HCT116 (cell line): ENCODE data around the gene FITM2.

Experiments
- EZH2 ChIP-seq: fragments of 200-600 bp; sonication (generic); IDR thresholded peaks from 2 replicates; pipeline ENCODE4 v1.6.1; 2017; ENCODE audit warnings: antibody characterized with exemption, mixed run types
- FOSL1 ChIP-seq: IDR thresholded peaks from 2 replicates; pipeline ENCODE4 v1.6.1; 2012; ENCODE audit warnings: low read depth
- MAX ChIP-seq: IDR thresholded peaks from 2 replicates; pipeline ENCODE4 v1.6.1; 2012
- POLR2A ChIP-seq: IDR thresholded peaks from 2 replicates; pipeline ENCODE4 v1.7.0; 2011; ENCODE audit warnings: borderline replicate concordance; ENCODE audit not compliant: insufficient read depth, insufficient read length; ENCODE audit errors: extremely low read depth
- POLR2AphosphoS5 ChIP-seq: IDR thresholded peaks from 2 replicates; pipeline ENCODE4 v1.6.1; 2011; ENCODE audit warnings: mild to moderate bottlenecking, low read depth, low read length, moderate library complexity
- RAD21 ChIP-seq: IDR thresholded peaks from 2 replicates; pipeline ENCODE4 v1.6.1; 2012; ENCODE audit warnings: low read depth, mild to moderate bottlenecking
- SP1 ChIP-seq: IDR thresholded peaks from 2 replicates; pipeline ENCODE4 v1.6.1; 2012; ENCODE audit warnings: low read depth
- ZNF274 ChIP-seq: fragments of 200-500 bp; sonication (Bioruptor generic); IDR thresholded peaks from 2 replicates; pipeline ENCODE4 v1.6.1; 2014; ENCODE audit warnings: mild to moderate bottlenecking, low read depth, low read length, inconsistent platforms
- TF ChIP-seq, protein P1 (sequence below), 3 experiments: fragments of 200-600 bp in 1 of 3; sonication (generic) in 1 of 3; IDR thresholded peaks in 2 of 3; conservative IDR thresholded peaks in 1 of 3; 2 replicates each; pipeline ENCODE4 v1.5.1; 2012 to 2017; ENCODE audit warnings: low read depth in 2 of 3, low read length in 2 of 3, antibody characterized with exemption in 1 of 3, borderline replicate concordance in 1 of 3, control low read depth in 1 of 3, mild to moderate bottlenecking in 1 of 3, mixed read lengths in 1 of 3, mixed run types in 1 of 3, moderate library complexity in 1 of 3; ENCODE audit not compliant: insufficient read depth in 1 of 3
- TF ChIP-seq, protein P2 (sequence below): IDR thresholded peaks from 2 replicates; pipeline ENCODE4 v1.6.1; 2012; ENCODE audit warnings: low read depth

DNA sequence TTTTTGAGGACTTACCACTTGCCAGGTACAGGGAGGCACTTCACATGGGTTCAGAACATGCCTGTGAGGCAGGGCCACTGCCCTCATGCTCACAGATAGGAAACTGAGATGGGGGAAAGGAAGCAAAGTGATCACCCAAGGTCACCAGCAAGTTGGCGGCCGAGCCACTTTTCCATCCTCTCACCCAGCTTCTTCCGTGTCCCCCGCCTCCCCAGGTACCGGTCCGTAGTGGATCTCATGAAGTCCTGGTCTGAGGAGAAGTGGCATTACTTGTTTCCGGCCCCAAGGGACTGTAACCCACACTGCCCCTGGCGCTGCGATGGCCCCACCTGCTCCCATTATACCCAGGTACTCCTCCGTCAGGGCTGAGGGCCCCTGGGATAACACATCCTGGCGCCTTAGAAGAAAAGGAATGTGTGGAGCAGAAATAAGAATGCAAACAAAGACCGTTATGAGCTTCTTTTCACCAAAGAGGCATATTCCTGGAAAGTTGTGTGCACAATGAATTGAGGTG, 32.2 kb upstream of the FITM2 start:
- TF ChIP-seq SP1 = no peak
- no peak for TF ChIP-seq MAX
- no peak for TF ChIP-seq EZH2
- TF ChIP-seq, protein P1, sequence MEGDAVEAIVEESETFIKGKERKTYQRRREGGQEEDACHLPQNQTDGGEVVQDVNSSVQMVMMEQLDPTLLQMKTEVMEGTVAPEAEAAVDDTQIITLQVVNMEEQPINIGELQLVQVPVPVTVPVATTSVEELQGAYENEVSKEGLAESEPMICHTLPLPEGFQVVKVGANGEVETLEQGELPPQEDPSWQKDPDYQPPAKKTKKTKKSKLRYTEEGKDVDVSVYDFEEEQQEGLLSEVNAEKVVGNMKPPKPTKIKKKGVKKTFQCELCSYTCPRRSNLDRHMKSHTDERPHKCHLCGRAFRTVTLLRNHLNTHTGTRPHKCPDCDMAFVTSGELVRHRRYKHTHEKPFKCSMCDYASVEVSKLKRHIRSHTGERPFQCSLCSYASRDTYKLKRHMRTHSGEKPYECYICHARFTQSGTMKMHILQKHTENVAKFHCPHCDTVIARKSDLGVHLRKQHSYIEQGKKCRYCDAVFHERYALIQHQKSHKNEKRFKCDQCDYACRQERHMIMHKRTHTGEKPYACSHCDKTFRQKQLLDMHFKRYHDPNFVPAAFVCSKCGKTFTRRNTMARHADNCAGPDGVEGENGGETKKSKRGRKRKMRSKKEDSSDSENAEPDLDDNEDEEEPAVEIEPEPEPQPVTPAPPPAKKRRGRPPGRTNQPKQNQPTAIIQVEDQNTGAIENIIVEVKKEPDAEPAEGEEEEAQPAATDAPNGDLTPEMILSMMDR (IDR thresholded peaks at IDR 0.05 in 2 of 3, conservative IDR thresholded peaks at IDR 0.05 in 1 of 3; ENCODE audit: borderline replicate concordance in 1 of 3, insufficient read depth in 1 of 3, low read depth in 2 of 3, low read length in 2 of 3) = no peak
- no peak for TF ChIP-seq RAD21
- no peak for TF ChIP-seq POLR2A
- no peak for TF ChIP-seq POLR2AphosphoS5
- TF ChIP-seq, protein P2, sequence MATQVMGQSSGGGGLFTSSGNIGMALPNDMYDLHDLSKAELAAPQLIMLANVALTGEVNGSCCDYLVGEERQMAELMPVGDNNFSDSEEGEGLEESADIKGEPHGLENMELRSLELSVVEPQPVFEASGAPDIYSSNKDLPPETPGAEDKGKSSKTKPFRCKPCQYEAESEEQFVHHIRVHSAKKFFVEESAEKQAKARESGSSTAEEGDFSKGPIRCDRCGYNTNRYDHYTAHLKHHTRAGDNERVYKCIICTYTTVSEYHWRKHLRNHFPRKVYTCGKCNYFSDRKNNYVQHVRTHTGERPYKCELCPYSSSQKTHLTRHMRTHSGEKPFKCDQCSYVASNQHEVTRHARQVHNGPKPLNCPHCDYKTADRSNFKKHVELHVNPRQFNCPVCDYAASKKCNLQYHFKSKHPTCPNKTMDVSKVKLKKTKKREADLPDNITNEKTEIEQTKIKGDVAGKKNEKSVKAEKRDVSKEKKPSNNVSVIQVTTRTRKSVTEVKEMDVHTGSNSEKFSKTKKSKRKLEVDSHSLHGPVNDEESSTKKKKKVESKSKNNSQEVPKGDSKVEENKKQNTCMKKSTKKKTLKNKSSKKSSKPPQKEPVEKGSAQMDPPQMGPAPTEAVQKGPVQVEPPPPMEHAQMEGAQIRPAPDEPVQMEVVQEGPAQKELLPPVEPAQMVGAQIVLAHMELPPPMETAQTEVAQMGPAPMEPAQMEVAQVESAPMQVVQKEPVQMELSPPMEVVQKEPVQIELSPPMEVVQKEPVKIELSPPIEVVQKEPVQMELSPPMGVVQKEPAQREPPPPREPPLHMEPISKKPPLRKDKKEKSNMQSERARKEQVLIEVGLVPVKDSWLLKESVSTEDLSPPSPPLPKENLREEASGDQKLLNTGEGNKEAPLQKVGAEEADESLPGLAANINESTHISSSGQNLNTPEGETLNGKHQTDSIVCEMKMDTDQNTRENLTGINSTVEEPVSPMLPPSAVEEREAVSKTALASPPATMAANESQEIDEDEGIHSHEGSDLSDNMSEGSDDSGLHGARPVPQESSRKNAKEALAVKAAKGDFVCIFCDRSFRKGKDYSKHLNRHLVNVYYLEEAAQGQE = no peak
- TF ChIP-seq FOSL1 = no peak
- TF ChIP-seq ZNF274 = no peak
